H9 (cell line): ENCODE results near the gene MACROD1. TPM values are rescaled to one million over a fixed set of nuclear protein-coding genes. Genes with fewer than 3 reads are reported as not detected.

ENCODE experiments used
- DNase-seq: peaks from one replicate; pipeline ENCODE4 v3.0.0-alpha.2; 2017
- H2AFZ ChIP-seq: one replicate; pipeline ENCODE4 v1.6.1; 2013; ENCODE audit warnings: mild to moderate bottlenecking, low read length, control low read depth, moderate library complexity
- H2AK5ac ChIP-seq: 2 replicates; pipeline ENCODE4 v1.6.1; 2013; ENCODE audit warnings: low read length, control low read depth, mixed read lengths; ENCODE audit not compliant: insufficient read length
- H2BK120ac ChIP-seq: one replicate; pipeline ENCODE4 v1.6.1; 2013; ENCODE audit warnings: low read depth, mild to moderate bottlenecking, low read length, control low read depth, inconsistent platforms; ENCODE audit not compliant: poor library complexity, severe bottlenecking
- H2BK12ac ChIP-seq: 2 replicates; pipeline ENCODE4 v1.6.1; 2013; ENCODE audit warnings: low read length, control low read depth, mixed read lengths, low read depth; ENCODE audit not compliant: insufficient read length
- H2BK15ac ChIP-seq: 2 replicates; pipeline ENCODE4 v1.6.1; 2013; ENCODE audit warnings: low read depth, low read length, control low read depth
- H2BK20ac ChIP-seq: one replicate; pipeline ENCODE4 v1.6.1; 2013; ENCODE audit warnings: low read depth, mild to moderate bottlenecking, low read length, control low read depth, inconsistent platforms; ENCODE audit not compliant: poor library complexity, severe bottlenecking
- H2BK5ac ChIP-seq: 2 replicates; pipeline ENCODE4 v1.6.1; 2013; ENCODE audit warnings: low read length, control low read depth, mixed read lengths; ENCODE audit not compliant: insufficient read length
- H3K14ac ChIP-seq: 2 replicates; pipeline ENCODE4 v1.6.1; 2013; ENCODE audit warnings: low read length, control low read depth; ENCODE audit not compliant: insufficient read depth
- H3K18ac ChIP-seq: 2 replicates; pipeline ENCODE4 v1.6.1; 2013; ENCODE audit warnings: low read depth, mild to moderate bottlenecking, mixed read lengths, low read length, control low read depth; ENCODE audit not compliant: insufficient read length
- H3K23ac ChIP-seq: 2 replicates; pipeline ENCODE4 v1.6.1; 2013; ENCODE audit warnings: low read length, control low read depth, mixed read lengths, low read depth; ENCODE audit not compliant: insufficient read length
- H3K23me2 ChIP-seq: 2 replicates; pipeline ENCODE4 v1.6.1; 2013; ENCODE audit warnings: low read depth, mild to moderate bottlenecking, mixed read lengths, low read length, control low read depth; ENCODE audit not compliant: insufficient read length, poor library complexity, severe bottlenecking
- H3K27ac ChIP-seq: 2 replicates; pipeline ENCODE4 v1.5.1; 2013; ENCODE audit warnings: low read length, control low read depth, mixed read lengths, low read depth; ENCODE audit not compliant: insufficient read length
- H3K27me3 ChIP-seq: 2 replicates; pipeline ENCODE4 v1.6.1; 2013; ENCODE audit warnings: low read length, control low read depth, inconsistent platforms; ENCODE audit not compliant: insufficient read depth
- H3K4ac ChIP-seq: 2 replicates; pipeline ENCODE4 v1.6.1; 2013; ENCODE audit warnings: low read depth, mild to moderate bottlenecking, control low read depth, inconsistent platforms, low read length, moderate library complexity
- H3K4me1 ChIP-seq: 2 replicates; pipeline ENCODE4 v1.6.1; 2013; ENCODE audit warnings: low read length, control low read depth, inconsistent platforms; ENCODE audit not compliant: insufficient read depth
- H3K4me2 ChIP-seq: 2 replicates; pipeline ENCODE4 v1.6.1; 2013; ENCODE audit warnings: low read length, control low read depth, mixed read lengths; ENCODE audit not compliant: insufficient read length, insufficient read depth
- H3K56ac ChIP-seq: 2 replicates; pipeline ENCODE4 v1.6.1; 2013; ENCODE audit warnings: low read depth, mild to moderate bottlenecking, mixed read lengths, low read length, control low read depth; ENCODE audit not compliant: insufficient read length
- H3K79me1 ChIP-seq: 2 replicates; pipeline ENCODE4 v1.6.1; 2013; ENCODE audit warnings: low read depth, mild to moderate bottlenecking, moderate library complexity, low read length, control low read depth, inconsistent platforms; ENCODE audit not compliant: insufficient read depth, poor library complexity, severe bottlenecking
- H3K79me2 ChIP-seq: 2 replicates; pipeline ENCODE4 v1.6.1; 2013; ENCODE audit warnings: low read length, control low read depth, inconsistent platforms; ENCODE audit not compliant: insufficient read depth
- H3K9ac ChIP-seq: 2 replicates; pipeline ENCODE4 v1.6.1; 2013; ENCODE audit warnings: low read length, control low read depth, mixed read lengths; ENCODE audit not compliant: insufficient read length; ENCODE audit errors: extremely low read depth
- H3K9me3 ChIP-seq: one replicate; pipeline ENCODE4 v1.6.1; 2013; ENCODE audit warnings: low read depth, low read length, inconsistent platforms; ENCODE audit not compliant: control insufficient read depth
- H3T11ph ChIP-seq: one replicate; pipeline ENCODE4 v1.6.1; 2013; ENCODE audit warnings: mild to moderate bottlenecking, low read length, control low read depth, inconsistent platforms
- H4K20me1 ChIP-seq: one replicate; pipeline ENCODE4 v1.6.1; 2013; ENCODE audit not compliant: control insufficient read depth, insufficient read length, insufficient read depth
- H4K5ac ChIP-seq: 2 replicates; pipeline ENCODE4 v1.6.1; 2013; ENCODE audit warnings: low read depth, mild to moderate bottlenecking, mixed read lengths, low read length, control low read depth; ENCODE audit not compliant: insufficient read length
- H4K8ac ChIP-seq: replicated peaks from 2 replicates; pipeline ENCODE4 v1.6.1; 2013; ENCODE audit warnings: low read length, control low read depth, mixed read lengths, low read depth; ENCODE audit not compliant: insufficient read length
- H4K91ac ChIP-seq: 2 replicates; pipeline ENCODE4 v1.6.1; 2013; ENCODE audit warnings: low read depth, mild to moderate bottlenecking, moderate library complexity, mixed read lengths, low read length, control low read depth; ENCODE audit not compliant: insufficient read length
- H3K27ac Mint-ChIP-seq, 3 experiments: 2 replicates in 2 of 3; 3 replicates in 1 of 3; pipeline ENCODE4 v1.8.0; 2020 to 2021; ENCODE audit warnings: mixed read lengths in 3 of 3, mild to moderate bottlenecking in 1 of 3, moderate library complexity in 1 of 3
- H3K27me3 Mint-ChIP-seq: 2 replicates; pipeline ENCODE4 v1.8.0; 2021; ENCODE audit warnings: low read depth, mild to moderate bottlenecking, moderate library complexity, mixed read lengths
- H3K36me3 Mint-ChIP-seq, 3 experiments: 2 replicates in 2 of 3; 3 replicates in 1 of 3; pipeline ENCODE4 v1.8.0; 2020 to 2021; ENCODE audit warnings: low read depth in 3 of 3, mixed read lengths in 3 of 3; ENCODE audit not compliant: insufficient read depth in 1 of 3
- H3K4me1 Mint-ChIP-seq, 2 experiments: 2 replicates each; pipeline ENCODE4 v1.8.0; 2020; ENCODE audit warnings: mixed read lengths in 2 of 2
- H3K4me3 Mint-ChIP-seq, 2 experiments: 2 replicates in 1 of 2; 3 replicates in 1 of 2; pipeline ENCODE4 v1.8.0; 2020 to 2021; ENCODE audit warnings: mild to moderate bottlenecking in 2 of 2, mixed read lengths in 2 of 2, moderate library complexity in 1 of 2
- H3K9me3 Mint-ChIP-seq, 2 experiments: 2 replicates in 1 of 2; 3 replicates in 1 of 2; pipeline ENCODE4 v1.8.0; 2020; ENCODE audit warnings: mild to moderate bottlenecking in 2 of 2, mixed read lengths in 2 of 2, moderate library complexity in 1 of 2
- WGBS: extraction: QIAGEN DNeasy Blood & Tissue Kit; methylation state at CpG from one replicate; pipeline ENCODE4 v1.1.7; 2013; ENCODE audit warnings: missing lambda C conversion rate, low lambda C conversion rate, mixed read lengths; ENCODE audit not compliant: insufficient read length; ENCODE audit errors: extremely low coverage; 5-methylcytosine and 5-hydroxymethylcytosine counted together
- total RNA-seq: library from RNA; stranded (reverse); gene quantifications from 2 replicates; pipeline ENCODE4 v1.2.1, GENCODE V29; 2021
- TF ChIP-seq, protein P1 (sequence below): fragments of 200-600 bp; sonication (generic); conservative IDR thresholded peaks from 3 replicates; pipeline ENCODE4 v1.8.0; 2021; ENCODE audit warnings: antibody characterized with exemption, mild to moderate bottlenecking

The MACROD1 gene
- total RNA-seq, 1 experiment from 2014 or later, result 21.2 TPM

DNA sequence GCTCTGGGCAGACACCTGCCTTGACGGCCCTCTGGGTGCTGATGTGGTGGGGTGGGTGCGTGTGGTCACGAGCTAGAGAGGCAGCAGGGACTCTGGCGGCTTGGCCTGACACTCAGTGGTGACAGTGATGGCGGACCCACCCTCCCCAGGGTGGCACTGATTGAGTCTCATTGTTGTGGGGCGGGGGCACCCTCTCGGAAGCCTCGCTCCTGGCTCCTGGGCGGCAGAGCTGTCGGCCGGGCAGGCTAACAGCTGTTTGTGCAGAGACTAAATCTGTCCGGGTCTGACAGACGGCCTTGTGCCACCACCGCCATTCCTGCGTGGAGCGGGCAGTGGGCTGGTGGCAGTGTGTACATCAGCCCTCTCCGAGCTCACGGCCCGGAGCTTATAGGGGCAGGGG is 114.6 kb downstream of the MACROD1 start:
- Histone ChIP-seq H3K4ac (no peak overlapping the region), H4K5ac (no peak overlapping the region), H3K27me3 (peaks cover 13% of the 10 kb centered on the region; the same call in 1 of the 2 replicates), H2BK12ac (no peak overlapping the region), H3K4me2 (no peak overlapping the region), H2BK5ac (no peak overlapping the region), H4K8ac (no peak overlapping the region), H3K9me3 (no peaks in the 10 kb centered on the region), H3K4me1 (peaks cover 2% of the 10 kb centered on the region; the same call in 1 of the 2 replicates), H3K14ac (no peak overlapping the region), H2AK5ac (no peak overlapping the region), H3K23me2 (no peaks in the 10 kb centered on the region), H2BK15ac (no peak overlapping the region), H3K18ac (no peak overlapping the region), H3K9ac (no peak overlapping the region), H3T11ph (no peak overlapping the region), H3K23ac (no peak overlapping the region), H2BK120ac (no peak overlapping the region), H3K79me1 (no peaks in the 10 kb centered on the region), H3K27ac (no peak overlapping the region), H2BK20ac (no peak overlapping the region), H3K79me2 (no peaks in the 10 kb centered on the region), H4K20me1 (no peaks in the 10 kb centered on the region), H4K91ac (no peak overlapping the region), H3K56ac (no peak overlapping the region), H2AFZ (no peak overlapping the region)
- WGBS, result no CpG with 5 or more reads among the region's 19 CpGs
- Mint-ChIP-seq H3K27ac (no peak overlapping the region), H3K9me3 (no peaks in the 10 kb centered on the region; a peak in 1 of 5 replicates), H3K36me3 (no peaks in the 10 kb centered on the region), H3K27me3 (peaks cover 63% of the 10 kb centered on the region), H3K4me1 (peaks cover 29 to 33% of the 10 kb centered on the region in 2 experiments), H3K4me3 (no peak overlapping the region)
- TF ChIP-seq, protein P1, sequence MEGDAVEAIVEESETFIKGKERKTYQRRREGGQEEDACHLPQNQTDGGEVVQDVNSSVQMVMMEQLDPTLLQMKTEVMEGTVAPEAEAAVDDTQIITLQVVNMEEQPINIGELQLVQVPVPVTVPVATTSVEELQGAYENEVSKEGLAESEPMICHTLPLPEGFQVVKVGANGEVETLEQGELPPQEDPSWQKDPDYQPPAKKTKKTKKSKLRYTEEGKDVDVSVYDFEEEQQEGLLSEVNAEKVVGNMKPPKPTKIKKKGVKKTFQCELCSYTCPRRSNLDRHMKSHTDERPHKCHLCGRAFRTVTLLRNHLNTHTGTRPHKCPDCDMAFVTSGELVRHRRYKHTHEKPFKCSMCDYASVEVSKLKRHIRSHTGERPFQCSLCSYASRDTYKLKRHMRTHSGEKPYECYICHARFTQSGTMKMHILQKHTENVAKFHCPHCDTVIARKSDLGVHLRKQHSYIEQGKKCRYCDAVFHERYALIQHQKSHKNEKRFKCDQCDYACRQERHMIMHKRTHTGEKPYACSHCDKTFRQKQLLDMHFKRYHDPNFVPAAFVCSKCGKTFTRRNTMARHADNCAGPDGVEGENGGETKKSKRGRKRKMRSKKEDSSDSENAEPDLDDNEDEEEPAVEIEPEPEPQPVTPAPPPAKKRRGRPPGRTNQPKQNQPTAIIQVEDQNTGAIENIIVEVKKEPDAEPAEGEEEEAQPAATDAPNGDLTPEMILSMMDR, result no peak
- DNase-seq, result no peak
